Kidney capillary endothelial cell (primary cell): Measurements from ENCODE around the gene CPT1C.
A peak's percentile ranks its signal among the peaks of the same experiment; 100 is the strongest.

Experiments used
- DNase-seq: peaks from one replicate; pipeline ENCODE4 v3.0.0-alpha.2; 2018; ENCODE audit warnings: low spot score

CPT1C gene

GRCh38 chr19:49660338-49660961, 30.5 kb upstream of the CPT1C start:
- DNase-seq, result no peak

GRCh38 chr19:49662011-49662410, 28.9 kb upstream of the CPT1C start:
- DNase-seq, result no peak

DNA sequence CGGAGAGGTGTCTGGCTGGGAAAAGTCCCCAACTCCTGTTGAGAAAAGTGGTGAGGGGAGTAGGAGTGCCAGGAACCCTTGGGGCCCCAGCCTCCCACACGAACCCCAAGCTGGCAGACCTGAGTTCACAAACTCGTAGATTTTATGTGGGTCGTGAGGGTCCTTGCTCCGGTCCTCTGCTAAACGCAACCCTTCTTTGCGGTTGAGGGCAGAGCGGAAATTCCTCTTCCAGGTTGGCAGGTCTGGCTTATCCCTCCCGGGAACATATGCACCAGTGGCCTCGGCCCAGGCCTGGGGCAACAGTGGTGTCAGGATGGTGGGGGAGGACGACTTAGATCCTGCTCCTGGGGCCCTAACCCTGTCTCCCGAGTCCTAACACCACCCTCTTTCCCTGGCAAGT, 27.7 kb upstream of the CPT1C start:
- DNase-seq, result no peak

DNA sequence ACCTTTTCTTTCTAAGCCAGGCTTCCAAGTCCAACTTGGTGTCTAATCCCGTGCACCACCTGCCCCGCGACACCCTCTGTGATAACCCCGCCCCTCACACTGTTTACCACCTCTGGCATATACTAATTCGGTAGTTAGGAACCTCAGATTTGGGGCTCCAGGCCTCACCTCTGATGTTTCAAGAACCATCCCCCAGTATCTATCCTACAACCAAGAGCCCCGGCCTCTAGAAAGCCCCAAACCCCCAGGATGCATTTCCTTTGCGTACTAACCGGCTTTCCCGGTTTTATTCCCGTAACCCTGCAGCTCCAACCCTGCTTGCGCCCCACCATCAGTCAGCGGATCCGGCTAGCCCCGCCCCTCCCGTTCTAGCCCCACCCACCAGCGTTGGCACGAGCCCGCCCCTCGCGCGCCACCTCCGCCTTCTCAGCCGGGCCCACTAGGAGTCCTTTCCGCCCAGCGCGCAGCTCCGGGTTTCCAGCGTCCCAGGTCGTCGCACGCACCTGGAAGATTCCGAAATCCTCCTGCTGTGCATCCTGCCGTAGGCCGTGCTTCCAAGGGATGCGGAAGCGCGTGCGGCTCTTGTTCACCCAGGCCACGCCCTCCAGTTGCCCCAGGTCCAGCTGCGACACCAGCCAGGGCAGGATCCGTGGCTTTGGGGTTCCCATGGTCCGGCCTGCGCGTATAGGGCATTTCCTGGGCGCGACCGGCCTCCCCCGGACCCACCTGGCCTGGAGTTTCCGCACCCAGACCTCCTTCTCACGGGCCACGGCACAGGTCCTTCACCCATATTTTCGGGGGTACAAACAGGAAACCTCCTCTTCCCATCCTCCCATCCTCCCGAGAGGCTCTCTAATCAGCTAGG, 26.5 kb upstream of the CPT1C start:
- no peak for DNase-seq

DNA sequence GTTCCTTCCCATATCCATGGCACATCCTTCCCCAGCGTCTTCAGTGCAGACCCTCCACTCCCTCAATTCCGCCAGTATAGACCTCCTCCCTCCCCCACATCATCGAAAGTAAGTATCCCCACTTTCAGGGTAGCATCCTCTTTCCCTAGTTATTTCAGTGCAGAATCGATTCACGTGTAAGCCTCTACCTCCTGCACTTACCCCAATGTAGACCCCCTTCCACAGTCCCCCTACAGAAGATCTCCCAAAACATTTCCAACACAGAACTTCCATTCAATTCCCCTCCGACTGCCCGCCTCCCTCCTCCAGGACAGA, 25.9 kb upstream of the CPT1C start:
- DNase-seq, result no peak

- peak; percentile 96 for DNase-seq
Observed at GRCh38 chr19:49665351-49666119, 25.4 kb upstream of the CPT1C start, which contains the start of the genes BCL2L12 and IRF3. Gene BCL2L12, plus strand, starts transcription at chr19:49665933. Its CDS starts 760 bp downstream, at chr19:49666693. Gene IRF3, minus strand, starts transcription at chr19:49665857. Its CDS starts 1,019 bp downstream, at chr19:49664838.

DNA sequence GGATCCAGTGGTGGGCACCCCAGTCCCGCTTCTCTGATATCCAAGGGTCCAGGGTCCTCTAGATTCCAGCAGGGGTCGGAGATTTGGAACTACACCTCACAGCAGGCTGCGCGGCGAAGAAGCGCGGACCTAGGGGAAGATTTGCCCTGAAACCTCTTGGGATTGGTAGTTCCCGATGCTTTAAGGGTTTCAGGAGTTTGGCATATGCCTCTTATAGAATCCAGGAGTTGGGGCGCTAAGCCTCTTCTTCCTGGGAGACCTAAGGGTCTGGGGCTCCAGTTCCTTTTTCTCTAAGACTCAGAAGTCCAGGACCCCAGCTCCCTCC, 24.8 kb upstream of the CPT1C start:
- no peak for DNase-seq

DNA sequence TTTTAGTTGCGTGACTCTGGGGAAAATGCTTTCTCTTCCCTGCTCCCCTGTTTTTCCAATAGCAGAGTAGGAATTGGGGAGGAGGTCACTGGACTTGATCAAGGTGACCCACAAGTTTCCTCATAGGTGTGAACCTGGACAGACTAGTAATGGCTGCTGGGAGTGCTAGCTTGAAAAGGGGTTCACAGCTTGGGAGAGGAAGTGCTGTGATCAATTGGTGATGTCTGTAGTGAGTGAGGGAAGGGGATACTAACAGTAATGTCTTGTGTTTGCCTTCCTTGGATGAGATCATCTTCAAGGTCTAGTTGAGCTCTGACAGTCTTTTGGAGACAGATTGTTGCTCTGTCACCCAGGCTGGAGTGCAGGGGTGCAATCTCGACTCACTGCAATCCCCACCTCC, 23.4 kb upstream of the CPT1C start:
- DNase-seq, result no peak

GRCh38 chr19:49669516-49669915, 21.4 kb upstream of the CPT1C start:
- DNase-seq, result no peak

- peak; percentile 74 for DNase-seq
Observed at GRCh38 chr19:49672131-49672919, 18.6 kb upstream of the CPT1C start.

DNA sequence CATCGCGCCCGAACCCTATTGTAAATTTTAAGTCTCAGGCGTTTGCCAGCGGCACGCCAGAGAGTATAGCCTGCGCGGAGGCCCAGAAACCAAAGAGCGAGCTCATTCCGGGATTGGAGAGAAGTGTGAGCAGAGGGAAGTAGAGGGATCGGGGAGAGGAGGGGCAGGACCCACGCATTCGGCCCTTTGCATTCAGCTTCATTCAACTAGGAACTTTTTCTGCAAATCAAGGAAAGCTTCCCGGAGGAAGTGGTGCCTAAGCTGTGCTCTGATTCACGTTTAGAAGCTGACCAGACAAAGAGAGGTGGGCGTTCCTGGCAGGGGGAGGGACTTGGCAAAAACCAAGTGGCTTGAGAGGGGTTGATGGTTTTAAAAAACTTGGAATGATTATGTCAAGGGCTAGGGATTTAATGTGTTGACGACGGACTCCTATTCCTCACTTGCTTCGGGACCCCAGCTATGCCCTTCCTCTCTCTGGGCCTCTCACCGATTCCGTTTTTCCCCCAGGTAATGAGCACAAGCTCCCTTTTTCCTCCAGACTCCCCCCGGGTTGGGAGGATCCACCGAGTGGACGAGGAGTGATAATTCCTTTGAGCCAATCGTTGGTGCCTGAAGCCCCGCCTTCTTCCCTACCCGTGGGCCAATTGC, 14.7 kb upstream of the CPT1C start:
- peak; percentile 91 for DNase-seq

DNA sequence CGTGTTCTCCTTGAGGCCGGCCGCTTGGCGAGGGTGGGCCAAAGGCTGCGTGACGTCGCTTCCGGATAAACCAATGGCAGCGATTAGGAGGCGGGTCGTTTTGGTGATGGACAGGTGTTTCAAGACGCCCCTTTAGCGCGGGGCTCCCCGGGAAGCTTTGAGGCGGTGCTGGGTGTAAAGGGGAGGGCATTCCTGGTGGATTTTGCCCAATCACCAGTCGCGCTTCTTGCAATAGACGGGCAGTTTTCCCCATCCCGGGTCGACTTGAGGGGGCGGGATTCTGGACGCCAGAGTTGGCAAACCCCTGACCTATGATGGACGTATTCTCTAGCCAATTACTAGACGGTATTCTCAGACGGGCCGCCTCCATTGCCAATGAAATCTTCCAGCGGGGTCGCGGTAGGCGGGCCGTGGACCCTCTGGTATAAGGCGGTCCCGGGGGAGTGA, 14.1 kb upstream of the CPT1C start:
- peak; percentile 100 for DNase-seq

DNA sequence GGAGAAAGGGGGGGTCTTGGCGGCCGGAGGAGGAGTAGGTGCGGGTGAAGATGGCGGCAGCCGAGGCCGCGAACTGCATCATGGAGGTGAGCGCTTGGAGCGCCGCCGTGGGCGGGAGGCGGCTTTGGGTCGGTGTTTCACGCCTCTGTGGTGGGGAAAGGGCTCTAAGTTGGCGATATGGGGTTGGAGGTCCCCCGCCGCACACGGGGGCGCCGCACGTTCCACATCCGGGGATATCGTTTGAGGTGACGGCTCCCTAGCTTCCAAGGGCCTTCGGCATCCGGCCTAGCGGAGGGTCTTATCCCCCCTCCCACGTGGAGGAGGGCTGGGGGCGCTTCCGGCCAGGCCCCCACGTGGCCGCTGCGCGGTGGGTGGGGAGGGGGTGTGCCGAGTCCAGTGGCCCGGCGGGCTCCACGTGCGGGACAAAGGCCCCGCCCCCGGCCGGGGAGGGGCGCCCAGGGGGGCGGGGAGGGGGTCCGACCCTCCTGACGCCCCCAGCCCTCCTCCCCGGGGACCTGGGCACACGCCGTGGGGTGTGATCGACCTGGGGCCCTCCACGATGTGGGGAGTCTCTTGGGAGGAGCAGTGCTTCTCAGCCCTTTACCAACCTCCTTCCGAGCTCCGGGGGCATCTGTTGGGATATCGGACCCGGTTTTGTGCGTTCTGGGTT, 13.6 kb upstream of the CPT1C start, which contains the start of gene PRMT1:
Gene PRMT1, plus strand, starts transcription at position 41 of the 670 bp plus-strand sequence. Its CDS starts 10 bp downstream, at position 51.
- DNase-seq, result no peak

DNA sequence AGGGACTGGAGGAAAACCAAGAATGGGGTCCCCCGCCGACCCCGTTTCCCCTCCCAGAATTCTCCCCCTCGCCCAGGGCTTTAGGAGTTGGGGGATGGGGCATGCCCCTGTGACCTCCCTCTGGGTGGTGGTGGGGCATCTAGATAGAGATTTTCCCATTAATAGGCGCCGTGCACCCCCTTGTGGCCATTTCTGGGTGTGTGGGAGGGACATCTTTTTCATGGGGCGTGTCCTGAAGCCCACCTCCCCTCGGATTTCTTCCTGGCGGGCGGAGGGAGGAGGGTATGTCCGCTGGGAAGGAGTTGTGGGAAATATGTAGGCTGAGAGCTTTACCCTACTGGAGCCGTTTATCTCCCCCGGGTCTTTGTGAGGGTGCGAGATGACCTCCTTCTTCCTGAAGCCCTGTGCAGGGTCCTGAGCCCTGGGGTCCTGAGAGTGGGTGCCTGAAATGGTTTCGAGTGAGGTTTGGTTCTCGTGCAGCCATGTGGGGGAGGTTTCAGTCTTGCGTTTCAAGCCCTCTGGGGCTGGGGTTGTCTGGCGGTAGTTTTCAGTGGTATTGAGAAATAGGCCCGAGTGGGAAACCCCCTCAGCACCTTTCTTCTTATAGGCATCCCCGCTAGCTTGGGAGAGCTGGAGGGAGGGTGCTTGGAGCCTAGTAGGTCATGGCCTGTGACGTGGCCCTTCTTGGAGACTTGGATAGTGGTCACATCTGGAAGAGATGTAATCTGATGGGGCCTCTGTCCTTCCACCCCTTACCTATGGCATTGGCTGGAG, 12.8 kb upstream of the CPT1C start:
- DNase-seq, result no peak

- DNase-seq, result no peak
Observed at GRCh38 chr19:49678985-49679770, 11.7 kb upstream of the CPT1C start.

DNA sequence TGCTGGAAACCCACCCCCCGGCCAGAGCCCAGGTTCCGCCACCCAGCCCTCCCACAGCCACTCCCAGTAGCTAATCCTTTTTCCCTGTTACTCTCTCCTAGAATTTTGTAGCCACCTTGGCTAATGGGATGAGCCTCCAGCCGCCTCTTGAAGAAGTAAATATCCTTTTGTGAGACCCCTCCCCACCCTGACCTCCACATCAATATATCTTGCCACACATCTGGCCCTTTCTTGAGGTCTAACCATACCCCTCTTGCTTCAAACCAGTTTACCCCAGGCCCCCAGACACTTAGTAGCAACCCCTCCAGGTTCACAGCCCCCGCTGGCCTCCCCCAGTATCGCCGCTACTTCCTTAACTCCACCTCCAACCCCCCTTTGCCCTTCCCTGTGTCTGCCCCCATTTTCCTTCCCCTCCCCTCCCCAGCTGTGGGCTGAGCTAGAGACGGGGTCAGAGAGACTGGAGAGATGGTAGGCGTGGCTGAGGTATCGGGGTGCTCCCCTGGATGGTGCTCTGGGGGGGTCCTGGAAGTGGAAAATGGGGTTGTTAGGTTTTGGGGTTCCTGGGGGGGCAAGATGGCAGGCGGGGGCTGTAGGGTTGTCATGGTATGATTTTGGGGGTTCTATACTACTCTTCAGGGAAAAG, 11.0 kb upstream of the CPT1C start:
- no peak for DNase-seq

- DNase-seq, result peak; percentile 84
Observed at GRCh38 chr19:49680421-49681351, 10.2 kb upstream of the CPT1C start.

GRCh38 chr19:49681830-49682229, 9.1 kb upstream of the CPT1C start:
- no peak for DNase-seq
